Natural killer cell (primary cell): ENCODE results near the gene WDR38. TPM values are rescaled to one million over a fixed set of nuclear protein-coding genes. Genes with fewer than 3 reads are reported as not detected.

ENCODE experiments used
- ATAC-seq, 3 donors: fragments of 150-1000 bp in 2 of 3; fragments of 200-7000 bp in 1 of 3; cut with Tn5 transposase; 1 replicate in 1 of 3; 2 replicates in 2 of 3; pipeline ENCODE4 v1.10.0; 2021; ENCODE audit warnings: mild to moderate bottlenecking in 2 of 3, moderate library complexity in 2 of 3
- DNase-seq, 2 donors: peaks; one replicate each; pipeline versions ENCODE4 v3.0.0 to v3.0.0-alpha.2; 2013 to 2021; ENCODE audit warnings: mixed read lengths in 1 of 2
- H3K27ac ChIP-seq: one replicate; pipeline ENCODE4 v1.5.1; 2013; ENCODE audit warnings: mild to moderate bottlenecking, low read length
- H3K27me3 ChIP-seq: one replicate; pipeline ENCODE4 v1.6.1; 2013; ENCODE audit warnings: low read length; ENCODE audit not compliant: control insufficient read depth, insufficient read depth
- H3K36me3 ChIP-seq: one replicate; pipeline ENCODE4 v1.6.1; 2013; ENCODE audit warnings: low read length; ENCODE audit not compliant: control insufficient read depth, insufficient read depth
- H3K4me1 ChIP-seq: one replicate; pipeline ENCODE4 v1.6.1; 2013; ENCODE audit warnings: low read length; ENCODE audit not compliant: control insufficient read depth, insufficient read depth
- H3K4me3 ChIP-seq: one replicate; pipeline ENCODE4 v1.5.1; 2013; ENCODE audit warnings: low read length
- H3K9me3 ChIP-seq: one replicate; pipeline ENCODE4 v1.6.1; 2013; ENCODE audit warnings: low read length; ENCODE audit not compliant: control insufficient read depth, insufficient read depth
- H3K27ac Mint-ChIP-seq, 2 donors: one replicate each; pipeline ENCODE4 v1.8.0; 2022; ENCODE audit warnings: mild to moderate bottlenecking in 2 of 2, mixed read lengths in 2 of 2, moderate library complexity in 1 of 2
- H3K27me3 Mint-ChIP-seq, 2 donors: one replicate each; pipeline ENCODE4 v1.8.0; 2022; ENCODE audit warnings: low read depth in 2 of 2, mixed read lengths in 2 of 2
- H3K36me3 Mint-ChIP-seq: one replicate; pipeline ENCODE4 v1.8.0; 2022; ENCODE audit warnings: mixed read lengths
- H3K4me1 Mint-ChIP-seq, 2 donors: one replicate each; pipeline ENCODE4 v1.8.0; 2022; ENCODE audit warnings: mixed read lengths in 2 of 2
- H3K4me3 Mint-ChIP-seq: one replicate; pipeline ENCODE4 v1.8.0; 2022; ENCODE audit warnings: mild to moderate bottlenecking, moderate library complexity, mixed read lengths
- H3K9me3 Mint-ChIP-seq, 2 donors: one replicate each; pipeline ENCODE4 v1.8.0; 2022; ENCODE audit warnings: mixed read lengths in 2 of 2
- CTCF ChIP-seq: fragments of 200-600 bp; IDR thresholded peaks from one replicate; pipeline ENCODE4 v1.8.0; 2022; ENCODE audit warnings: antibody characterized with exemption
- WGBS: methylation state at CpG from one replicate; pipeline ENCODE4 v1.1.7; 2013; ENCODE audit warnings: missing lambda C conversion rate; ENCODE audit not compliant: insufficient coverage; 5-methylcytosine and 5-hydroxymethylcytosine counted together
- intact Hi-C: fragments of 100-400 bp; cut with micrococcal nuclease; formaldehyde crosslinking; loops from one replicate; pipeline ENCODE4 v1.14.2; 2022
- total RNA-seq, 4 donors: library from RNA; stranded (reverse); fragments of 120-200 nt in 1 of 4; gene quantifications; one replicate each; pipeline versions ENCODE4 v1.2.3 to v1.2.4, GENCODE V29; 2013 to 2022

Gene WDR38
- total RNA-seq, 3 donors from 2014 or later (not counting 1 experiment from before 2014, with no cell fraction given), result not detected

DNA sequence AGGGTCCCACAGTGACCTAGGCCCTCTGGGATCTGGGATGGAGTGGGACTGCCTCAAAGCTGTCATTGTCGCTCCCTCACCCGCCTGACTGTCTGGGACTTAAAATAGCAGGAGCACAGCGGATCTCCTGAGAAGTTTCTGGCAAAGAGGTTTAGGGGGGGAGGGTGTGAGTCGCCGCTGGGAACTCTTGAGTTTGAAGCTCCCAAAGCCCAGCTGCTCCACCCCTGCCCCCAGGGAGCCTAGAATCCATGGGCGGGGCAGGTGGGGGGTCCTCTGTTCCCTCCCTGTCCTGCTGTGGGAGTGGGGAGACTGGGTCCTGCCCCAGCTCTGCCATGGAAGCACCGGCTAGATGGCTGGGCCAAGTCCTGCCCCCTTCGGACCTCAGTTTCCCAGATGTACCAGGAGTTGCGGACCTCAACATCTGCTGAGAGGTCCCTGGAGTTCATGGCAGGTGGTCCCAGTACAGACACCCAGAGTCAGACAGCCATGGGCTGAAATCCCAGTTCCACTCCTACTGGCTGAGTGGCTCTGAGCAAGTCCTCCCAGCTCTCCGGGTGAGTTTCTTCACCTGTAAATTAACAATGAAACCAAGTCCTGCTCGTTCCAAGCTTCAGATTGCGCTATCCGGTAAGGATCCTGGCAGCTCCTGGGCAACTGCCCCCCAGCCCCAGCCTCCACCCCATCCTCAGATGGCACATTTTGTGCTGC is 985 bp upstream of the WDR38 start:
- Mint-ChIP-seq H3K9me3 (no peaks in the 10 kb centered on the region), H3K4me1 (peaks cover 13 to 20% of the 10 kb centered on the region in 2 donors), H3K27ac (peak overlapping the region; percentile 86 to 89), H3K4me3 (peak overlapping the region; percentile 82), H3K27me3 (no peaks in the 10 kb centered on the region), H3K36me3 (no peaks in the 10 kb centered on the region)
- H3K4me1 ChIP-seq, result peaks cover 23% of the 10 kb centered on the region
- 83% methylated on average over 13 of the region's 13 CpGs for WGBS
- peaks cover 8% of the 10 kb centered on the region for H3K36me3 ChIP-seq
- no peak for DNase-seq
- peak overlapping the region; percentile 57 for H3K27ac ChIP-seq
- peaks cover 3% of the 10 kb centered on the region for H3K27me3 ChIP-seq
- no peaks in the 10 kb centered on the region for H3K9me3 ChIP-seq
- peak overlapping the region; percentile 27 for H3K4me3 ChIP-seq
- intact Hi-C loops, result loop anchor here (5.0 kb wide), 1 partner anchor 235 kb away; no protein-coding TSS in a partner anchor
- ATAC-seq, result no peak
- TF ChIP-seq CTCF, result no peak

- H3K4me3 Mint-ChIP-seq, result no peak overlapping the region
- H3K36me3 Mint-ChIP-seq, result no peaks in the 10 kb centered on the region
- H3K9me3 ChIP-seq, result no peaks in the 10 kb centered on the region
- H3K27me3 ChIP-seq, result peaks cover 1% of the 10 kb centered on the region
- H3K27ac Mint-ChIP-seq, result peak overlapping the region; percentile 86 to 89
- no peak overlapping the region for H3K4me3 ChIP-seq
- peaks cover 19% of the 10 kb centered on the region for H3K36me3 ChIP-seq
- no peaks in the 10 kb centered on the region for H3K9me3 Mint-ChIP-seq
- no peaks in the 10 kb centered on the region for H3K27me3 Mint-ChIP-seq
- no peak for TF ChIP-seq CTCF
- intact Hi-C loops, result loop anchor here (1.0 to 5.0 kb wide), 4 partner anchors 17 to 236 kb away; no protein-coding TSS in a partner anchor
- H3K27ac ChIP-seq, result peak overlapping the region; percentile 87
- peaks cover 13 to 27% of the 10 kb centered on the region in 2 donors for H3K4me1 Mint-ChIP-seq
- DNase-seq, result peak in 1 of 2 donors; percentile 42
- peak in 1 of 3 donors; percentile 2 for ATAC-seq
- peaks cover 23% of the 10 kb centered on the region for H3K4me1 ChIP-seq
- 70% methylated on average over 11 of the region's 11 CpGs for WGBS
Observed at GRCh38 chr9:124853605-124854143, 414 bp downstream of the WDR38 start.

- Mint-ChIP-seq H3K4me3 (no peak overlapping the region), H3K27me3 (no peaks in the 10 kb centered on the region), H3K4me1 (peaks cover 13 to 29% of the 10 kb centered on the region in 2 donors), H3K36me3 (no peaks in the 10 kb centered on the region), H3K9me3 (no peaks in the 10 kb centered on the region), H3K27ac (peak overlapping the region; percentile 86 to 89)
- intact Hi-C loops, result loop anchor here (5.0 kb wide), 1 partner anchor 237 kb away; no protein-coding TSS in a partner anchor
- Histone ChIP-seq H3K4me1 (peaks cover 23% of the 10 kb centered on the region), H3K9me3 (no peaks in the 10 kb centered on the region), H3K36me3 (peaks cover 24% of the 10 kb centered on the region), H3K27me3 (no peaks in the 10 kb centered on the region), H3K4me3 (no peak overlapping the region), H3K27ac (peak overlapping the region; percentile 87)
- WGBS, result 91% methylated on average over 8 of the region's 8 CpGs
- DNase-seq (no peak), ATAC-seq (no peak)
- no peak for TF ChIP-seq CTCF
Observed at GRCh38 chr9:124854161-124854560, 901 bp downstream of the WDR38 start.
